HL-60 (cell line): ENCODE data around the gene CNTN2.

Source experiments
- DNase-seq, 2 experiments: peaks; one replicate each; pipeline ENCODE4 v3.0.0-alpha.2; 2010 to 2020; ENCODE audit warnings: low read depth in 1 of 2, low spot score in 1 of 2
- H3K27ac ChIP-seq: fragments of 250-450 bp; sonication (Bioruptor Pico); replicated peaks from 2 replicates; pipeline ENCODE4 v1.5.1; 2020; ENCODE audit warnings: mild to moderate bottlenecking, moderate library complexity
- H3K27me3 ChIP-seq: fragments of 250-450 bp; sonication (Bioruptor Pico); 2 replicates; pipeline ENCODE4 v1.5.1; 2021; ENCODE audit warnings: mild to moderate bottlenecking, moderate library complexity; ENCODE audit not compliant: insufficient read depth, poor library complexity, severe bottlenecking
- H3K4me3 ChIP-seq: replicated peaks from 2 replicates; pipeline ENCODE4 v1.5.1; 2011; ENCODE audit warnings: mild to moderate bottlenecking, control low read depth, low read length; ENCODE audit not compliant: insufficient read depth
- CTCF ChIP-seq: IDR thresholded peaks from one replicate; pipeline ENCODE4 v1.5.1; 2011; ENCODE audit warnings: low read length, control low read depth, inconsistent platforms; ENCODE audit not compliant: insufficient read depth
- GABPA ChIP-seq: IDR thresholded peaks from 2 replicates; pipeline ENCODE4 v1.6.1; 2012; ENCODE audit warnings: low read depth
- POLR2AphosphoS5 ChIP-seq: IDR thresholded peaks from 2 replicates; pipeline ENCODE4 v1.6.1; 2012; ENCODE audit warnings: low read depth
- REST ChIP-seq: IDR thresholded peaks from 2 replicates; pipeline ENCODE4 v1.6.1; 2012; ENCODE audit warnings: low read depth; ENCODE audit not compliant: insufficient replicate concordance
- SPI1 ChIP-seq: IDR thresholded peaks from 2 replicates; pipeline ENCODE4 v1.6.1; 2012; ENCODE audit warnings: low read depth, mild to moderate bottlenecking, borderline replicate concordance

CNTN2 gene

DNA sequence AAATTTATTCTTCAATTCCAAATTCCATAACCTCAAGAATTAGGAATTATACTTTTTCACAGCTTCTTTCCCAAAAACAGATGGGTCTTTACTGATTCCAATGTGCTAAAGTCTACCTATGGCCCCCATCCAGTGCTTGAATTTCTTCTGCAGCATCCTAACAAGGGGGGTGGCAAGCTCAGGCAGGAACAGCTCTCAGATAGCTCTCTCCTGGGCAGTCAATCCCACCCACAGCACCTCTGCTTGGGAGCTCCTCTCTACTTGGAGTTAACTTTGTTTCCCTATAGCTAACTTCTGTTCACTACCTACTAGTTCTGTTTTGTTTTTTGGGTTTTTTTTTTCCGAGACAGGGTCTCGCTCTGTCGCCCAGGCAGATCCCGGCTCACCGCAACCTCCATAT, 66.7 kb downstream of the CNTN2 start:
- DNase-seq: no peak
- no peak overlapping the region for H3K4me3 ChIP-seq
- no peak for TF ChIP-seq CTCF
- TF ChIP-seq POLR2AphosphoS5: no peak
- no peak for TF ChIP-seq GABPA
- TF ChIP-seq REST: no peak
- TF ChIP-seq SPI1: no peak
- no peak overlapping the region for H3K27ac ChIP-seq
- H3K27me3 ChIP-seq: no peaks in the 10 kb centered on the region

DNA sequence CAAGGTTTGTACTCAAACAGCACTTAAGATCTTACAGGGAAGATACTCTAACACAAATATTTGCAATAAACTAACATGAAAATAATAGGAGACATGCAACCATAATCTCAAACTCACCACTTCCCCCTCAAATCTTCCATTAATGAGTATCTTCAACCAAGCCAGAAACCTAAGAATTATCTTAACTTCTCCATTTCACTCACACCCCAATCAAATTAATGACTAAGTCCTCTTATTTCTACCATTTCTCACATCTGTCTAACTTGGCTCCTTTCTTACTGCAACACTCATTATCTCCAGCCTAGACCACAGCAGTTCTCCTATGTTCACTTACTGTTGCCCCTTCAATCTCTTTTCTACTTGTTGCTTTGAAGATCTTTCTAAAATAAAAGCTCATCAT, 68.3 kb downstream of the CNTN2 start:
- Histone ChIP-seq H3K27me3 (no peaks in the 10 kb centered on the region), H3K4me3 (no peak overlapping the region), H3K27ac (no peak overlapping the region)
- TF ChIP-seq CTCF: no peak
- DNase-seq: no peak

DNA sequence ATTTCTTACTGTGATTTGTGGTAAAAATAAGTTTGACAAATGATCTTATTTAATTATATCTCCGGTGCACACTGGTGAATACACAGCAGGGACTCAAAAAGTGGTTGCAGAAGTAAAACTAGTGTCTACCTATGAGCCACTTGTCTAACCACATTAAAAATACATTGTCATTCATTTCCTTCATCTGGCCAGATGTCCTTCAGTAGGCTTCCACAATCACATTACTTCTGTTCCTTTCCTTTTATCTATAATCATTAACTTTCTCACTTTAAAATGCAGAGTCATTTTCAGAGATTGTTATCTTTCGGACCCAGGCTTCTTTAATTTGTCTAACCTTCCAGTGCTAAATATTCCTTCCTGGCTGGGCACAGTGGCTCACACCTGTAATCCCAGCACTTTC, 75.7 kb downstream of the CNTN2 start:
- DNase-seq: no peak

More for the DNA sequence above, 75.7 kb downstream of the CNTN2 start:
- Histone ChIP-seq H3K27me3 (no peaks in the 10 kb centered on the region), H3K27ac (no peak overlapping the region), H3K4me3 (no peak overlapping the region)
- no peak for TF ChIP-seq REST
- TF ChIP-seq GABPA: no peak
- no peak for TF ChIP-seq SPI1
- no peak for TF ChIP-seq CTCF
- TF ChIP-seq POLR2AphosphoS5: no peak
